Ectodermal cell (in vitro differentiated cells): ENCODE data around the gene LRRC4.

ENCODE experiments used
- H3K27ac ChIP-seq: 2 replicates; pipeline ENCODE4 v1.7.0; 2013; ENCODE audit warnings: mild to moderate bottlenecking, low read depth, low read length; ENCODE audit not compliant: insufficient read depth, poor library complexity, severe bottlenecking
- H3K27me3 ChIP-seq: 2 replicates; pipeline ENCODE4 v1.7.0; 2013; ENCODE audit warnings: mild to moderate bottlenecking, low read length; ENCODE audit not compliant: insufficient read depth, control insufficient read depth, poor library complexity, severe bottlenecking
- H3K36me3 ChIP-seq: one replicate; pipeline ENCODE4 v1.7.0; 2013; ENCODE audit warnings: low read length; ENCODE audit not compliant: control insufficient read depth, insufficient read depth
- H3K4me1 ChIP-seq: one replicate; pipeline ENCODE4 v1.7.0; 2013; ENCODE audit warnings: low read length; ENCODE audit not compliant: control insufficient read depth, insufficient read depth
- H3K4me3 ChIP-seq: 2 replicates; pipeline ENCODE4 v1.7.0; 2013; ENCODE audit warnings: low read depth, low read length, control low read depth; ENCODE audit not compliant: insufficient read depth
- H3K9me3 ChIP-seq: 2 replicates; pipeline ENCODE4 v1.7.0; 2013; ENCODE audit warnings: mild to moderate bottlenecking, low read length, moderate library complexity; ENCODE audit not compliant: control insufficient read depth
- WGBS, 2 experiments: methylation state at CpG; one replicate each; pipeline ENCODE4 v1.1.7; 2013; ENCODE audit warnings: missing lambda C conversion rate in 2 of 2; 5-methylcytosine and 5-hydroxymethylcytosine counted together

LRRC4 gene

GRCh38 chr7:128008744-128009143 is 22.5 kb downstream of the LRRC4 start:
- H3K27me3 ChIP-seq: no peaks in the 10 kb centered on the region
- no peak overlapping the region for H3K27ac ChIP-seq
- H3K36me3 ChIP-seq: peaks cover 3% of the 10 kb centered on the region
- 83 to 100% methylated on average over 1 of the region's 2 CpGs for WGBS, 2 experiments
- no peak overlapping the region for H3K4me3 ChIP-seq
- H3K9me3 ChIP-seq: no peaks in the 10 kb centered on the region
- peaks cover 38% of the 10 kb centered on the region for H3K4me1 ChIP-seq

- Histone ChIP-seq H3K36me3 (peaks cover under 1% of the 10 kb centered on the region), H3K4me1 (peaks cover 38% of the 10 kb centered on the region), H3K9me3 (no peaks in the 10 kb centered on the region), H3K4me3 (no peak overlapping the region), H3K27ac (no peak overlapping the region), H3K27me3 (no peaks in the 10 kb centered on the region)
- WGBS, 2 experiments: 92 to 97% methylated on average over 5 of the region's 5 CpGs
These were observed 23.1 kb downstream of the LRRC4 start for GRCh38 chr7:128008141-128008540.

- H3K36me3 ChIP-seq: no peaks in the 10 kb centered on the region
- peaks cover 30% of the 10 kb centered on the region for H3K4me1 ChIP-seq
- H3K27ac ChIP-seq: no peak overlapping the region
- H3K9me3 ChIP-seq: no peaks in the 10 kb centered on the region
- whole genome bisulfite sequencing, 2 experiments: 85 to 92% methylated on average over 3 of the region's 3 CpGs
- H3K27me3 ChIP-seq: no peaks in the 10 kb centered on the region
- H3K4me3 ChIP-seq: no peak overlapping the region
These were observed 23.9 kb downstream of the LRRC4 start for GRCh38 chr7:128007303-128007680.

GRCh38 chr7:128006550-128007302 is 24.5 kb downstream of the LRRC4 start:
- Histone ChIP-seq H3K27ac (no peak overlapping the region), H3K27me3 (no peaks in the 10 kb centered on the region), H3K36me3 (no peaks in the 10 kb centered on the region), H3K9me3 (no peaks in the 10 kb centered on the region), H3K4me3 (no peak overlapping the region), H3K4me1 (peaks cover 25% of the 10 kb centered on the region)
- WGBS, 2 experiments: 90 to 92% methylated on average over 7 to 8 of the region's 8 CpGs

- no peak overlapping the region for H3K27ac ChIP-seq
These were observed 25.5 kb downstream of the LRRC4 start for GRCh38 chr7:128005759-128006159.

GRCh38 chr7:128005117-128005516 is 26.1 kb downstream of the LRRC4 start:
- WGBS, 2 experiments: 92 to 93% methylated on average over 6 to 7 of the region's 7 CpGs
- Histone ChIP-seq H3K9me3 (no peaks in the 10 kb centered on the region), H3K36me3 (no peaks in the 10 kb centered on the region), H3K4me3 (no peak overlapping the region), H3K4me1 (peaks cover 12% of the 10 kb centered on the region), H3K27me3 (no peaks in the 10 kb centered on the region), H3K27ac (no peak overlapping the region)

More at GRCh38 chr7:128005759-128006159, 25.5 kb downstream of the LRRC4 start:
- H3K4me3 ChIP-seq: no peak overlapping the region
- H3K27me3 ChIP-seq: no peaks in the 10 kb centered on the region
- peaks cover 16% of the 10 kb centered on the region for H3K4me1 ChIP-seq
- H3K9me3 ChIP-seq: no peaks in the 10 kb centered on the region
- no peaks in the 10 kb centered on the region for H3K36me3 ChIP-seq
- WGBS, 2 experiments: 73 to 82% methylated on average over 3 of the region's 3 CpGs

GRCh38 chr7:128004623-128005022 is 26.6 kb downstream of the LRRC4 start:
- Histone ChIP-seq H3K27ac (no peak overlapping the region), H3K36me3 (no peaks in the 10 kb centered on the region), H3K9me3 (no peaks in the 10 kb centered on the region), H3K27me3 (no peaks in the 10 kb centered on the region), H3K4me1 (peaks cover 9% of the 10 kb centered on the region), H3K4me3 (no peak overlapping the region)
- WGBS, 2 experiments: 93 to 95% methylated on average over 6 of the region's 6 CpGs

GRCh38 chr7:128003787-128004186 is 27.4 kb downstream of the LRRC4 start:
- H3K4me1 ChIP-seq: peaks cover 9% of the 10 kb centered on the region
- no peak overlapping the region for H3K27ac ChIP-seq
- H3K27me3 ChIP-seq: no peaks in the 10 kb centered on the region
- H3K36me3 ChIP-seq: no peaks in the 10 kb centered on the region
- H3K9me3 ChIP-seq: no peaks in the 10 kb centered on the region
- 88 to 94% methylated on average over 2 of the region's 2 CpGs for WGBS, 2 experiments
- H3K4me3 ChIP-seq: no peak overlapping the region

- no peaks in the 10 kb centered on the region for H3K36me3 ChIP-seq
- H3K9me3 ChIP-seq: no peaks in the 10 kb centered on the region
- no peak overlapping the region for H3K27ac ChIP-seq
- 97 to 98% methylated on average over 3 of the region's 3 CpGs for WGBS, 2 experiments
- H3K4me3 ChIP-seq: no peak overlapping the region
- no peaks in the 10 kb centered on the region for H3K27me3 ChIP-seq
- H3K4me1 ChIP-seq: peaks cover 9% of the 10 kb centered on the region
These were observed 28.1 kb downstream of the LRRC4 start for GRCh38 chr7:128003167-128003566.

- Histone ChIP-seq H3K36me3 (no peaks in the 10 kb centered on the region), H3K4me3 (no peak overlapping the region)
- WGBS, 2 experiments: 96 to 97% methylated on average over 6 of the region's 6 CpGs
These were observed 30.4 kb downstream of the LRRC4 start for GRCh38 chr7:128000854-128001265.

More at GRCh38 chr7:128000854-128001265, 30.4 kb downstream of the LRRC4 start:
- Histone ChIP-seq H3K9me3 (no peaks in the 10 kb centered on the region), H3K4me1 (peaks cover 18% of the 10 kb centered on the region), H3K27ac (no peak overlapping the region), H3K27me3 (no peaks in the 10 kb centered on the region)
